ENCODE results near the gene ZNF521. TPM values are rescaled to one million over a fixed set of nuclear protein-coding genes. Genes with fewer than 3 reads are reported as not detected.

The ZNF521 gene
- total RNA-seq, 2 donors from 2014 or later = 12.7 to 41.5 TPM

GRCh38 chr18:25100418-25100817, 251.5 kb downstream of the ZNF521 start:
- no peak for TF ChIP-seq POLR2A (IDR thresholded peaks at IDR 0.05)
- no peak for TF ChIP-seq POLR2AphosphoS5 (IDR thresholded peaks at IDR 0.05)
- no peak for TF ChIP-seq CTCF (IDR thresholded peaks at IDR 0.05)
- intact Hi-C loops (cut with DNase I) = no loop called here
- no peak for DNase-seq (ENCODE audit: low spot score)
- Histone ChIP-seq H3K4me3 (no peak overlapping the region), H3K27ac (no peak overlapping the region), H3K9me3 (no peaks in the 10 kb centered on the region), H3K27me3 (replicated peaks; ENCODE audit: insufficient read depth) (peaks cover 3% of the 10 kb centered on the region), H3K36me3 (no peaks in the 10 kb centered on the region), H3K4me1 (replicated peaks) (no peaks in the 10 kb centered on the region)
- 77% methylated on average over 3 of the region's 3 CpGs for WGBS

GRCh38 chr18:25099895-25100294, 252.1 kb downstream of the ZNF521 start:
- WGBS = 57% methylated on average over 3 of the region's 3 CpGs
- intact Hi-C loops (cut with DNase I) = no loop called here
- DNase-seq (ENCODE audit: low spot score) = no peak

GRCh38 chr18:25097569-25098056, 254.4 kb downstream of the ZNF521 start:
- intact Hi-C loops (cut with DNase I) = no loop called here
- H3K4me1 ChIP-seq (replicated peaks) = no peaks in the 10 kb centered on the region
- H3K4me3 ChIP-seq = no peak overlapping the region
- H3K27ac ChIP-seq = no peak overlapping the region
- peaks cover 3% of the 10 kb centered on the region for H3K27me3 ChIP-seq (replicated peaks; ENCODE audit: insufficient read depth)
- 73% methylated on average over 3 of the region's 3 CpGs for WGBS
- DNase-seq (ENCODE audit: low spot score) = no peak
- no peaks in the 10 kb centered on the region for H3K9me3 ChIP-seq
- no peaks in the 10 kb centered on the region for H3K36me3 ChIP-seq
- TF ChIP-seq CTCF (IDR thresholded peaks at IDR 0.05) (no peak), POLR2A (IDR thresholded peaks at IDR 0.05) (no peak), POLR2AphosphoS5 (IDR thresholded peaks at IDR 0.05) (no peak)

More at GRCh38 chr18:25099895-25100294, 252.1 kb downstream of the ZNF521 start:
- Histone ChIP-seq H3K27ac (no peak overlapping the region), H3K36me3 (no peaks in the 10 kb centered on the region), H3K4me3 (no peak overlapping the region), H3K27me3 (replicated peaks; ENCODE audit: insufficient read depth) (peaks cover 3% of the 10 kb centered on the region), H3K9me3 (no peaks in the 10 kb centered on the region), H3K4me1 (replicated peaks) (no peaks in the 10 kb centered on the region)
- TF ChIP-seq POLR2AphosphoS5 (IDR thresholded peaks at IDR 0.05) = no peak
- no peak for TF ChIP-seq POLR2A (IDR thresholded peaks at IDR 0.05)
- TF ChIP-seq CTCF (IDR thresholded peaks at IDR 0.05) = no peak

- Histone ChIP-seq H3K36me3 (no peaks in the 10 kb centered on the region), H3K4me1 (replicated peaks) (no peaks in the 10 kb centered on the region), H3K4me3 (no peak overlapping the region), H3K9me3 (no peaks in the 10 kb centered on the region), H3K27ac (no peak overlapping the region), H3K27me3 (replicated peaks; ENCODE audit: insufficient read depth) (peaks cover 3% of the 10 kb centered on the region)
- WGBS = 79% methylated on average over 6 of the region's 6 CpGs
- no peak for DNase-seq (ENCODE audit: low spot score)
- TF ChIP-seq POLR2A (IDR thresholded peaks at IDR 0.05) (no peak), POLR2AphosphoS5 (IDR thresholded peaks at IDR 0.05) (no peak), CTCF (IDR thresholded peaks at IDR 0.05) (no peak)
- intact Hi-C loops (cut with DNase I) = no loop called here
These were observed 254.9 kb downstream of the ZNF521 start for GRCh38 chr18:25097057-25097456.

- no peaks in the 10 kb centered on the region for H3K27me3 ChIP-seq (replicated peaks; ENCODE audit: insufficient read depth)
- intact Hi-C loops (cut with DNase I) = no loop called here
- no peak for TF ChIP-seq POLR2AphosphoS5 (IDR thresholded peaks at IDR 0.05)
- no peak for TF ChIP-seq CTCF (IDR thresholded peaks at IDR 0.05)
- DNase-seq (ENCODE audit: low spot score) = no peak
- no peaks in the 10 kb centered on the region for H3K36me3 ChIP-seq
- no peaks in the 10 kb centered on the region for H3K9me3 ChIP-seq
- no peaks in the 10 kb centered on the region for H3K4me1 ChIP-seq (replicated peaks)
- WGBS = 90% methylated on average over 3 of the region's 3 CpGs
- no peak overlapping the region for H3K4me3 ChIP-seq
- H3K27ac ChIP-seq = no peak overlapping the region
These were observed 258.8 kb downstream of the ZNF521 start for GRCh38 chr18:25093141-25093540.
